HG03354 (cell line): Measurements from ENCODE around the gene PNMA8C.
"Not testable (repeated sequence)": the region's sequence is repeated elsewhere in the genome, so short reads cannot be mapped to it uniquely, and the experiment has no call there.

ENCODE experiments used
- ATAC-seq: cut with Tn5 transposase; IDR thresholded peaks from one replicate; pipeline ENCODE4 v1.9.1; 2021; ENCODE audit warnings: mild to moderate bottlenecking; ENCODE audit not compliant: unreplicated experiment, poor library complexity, severe bottlenecking

The PNMA8C gene

GRCh38 chr19:46413262-46414031 is 15.3 kb downstream of the PNMA8C start, which contains the start of gene CCDC8:
CCDC8 (minus strand) TSS chr19:46413564; CDS start chr19:46412810, 754 bp downstream.
- ATAC-seq, result no peak

DNA sequence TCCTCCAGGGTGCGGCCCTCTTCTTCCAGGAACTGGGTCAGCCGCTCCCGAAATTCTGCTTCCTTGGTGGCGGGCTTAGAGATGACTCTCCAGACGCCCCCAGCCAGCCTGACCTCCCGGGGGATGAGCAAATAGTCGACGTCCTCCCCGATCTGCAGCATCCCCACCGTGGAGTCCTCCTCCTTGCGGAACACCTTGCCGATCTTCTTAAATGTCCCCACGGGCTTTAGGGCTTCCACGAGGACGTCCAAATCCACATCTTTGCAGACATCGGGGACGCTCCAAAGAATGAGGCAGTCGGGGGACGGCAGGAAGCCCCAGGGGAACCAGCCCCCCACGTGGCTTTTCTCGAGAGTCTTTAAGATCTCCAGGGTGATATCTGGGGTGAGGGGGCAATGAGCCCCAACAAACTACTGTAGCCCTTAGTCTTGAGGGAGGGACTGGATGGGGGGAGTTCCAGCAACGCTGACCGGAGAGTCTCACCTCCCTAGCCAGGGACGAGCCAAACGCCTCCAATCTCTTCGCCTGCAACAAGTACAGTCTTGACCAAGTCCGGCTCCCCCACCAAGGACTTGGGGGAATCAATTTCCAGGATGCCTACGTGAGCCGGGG is 16.0 kb downstream of the PNMA8C start:
- no peak for ATAC-seq

DNA sequence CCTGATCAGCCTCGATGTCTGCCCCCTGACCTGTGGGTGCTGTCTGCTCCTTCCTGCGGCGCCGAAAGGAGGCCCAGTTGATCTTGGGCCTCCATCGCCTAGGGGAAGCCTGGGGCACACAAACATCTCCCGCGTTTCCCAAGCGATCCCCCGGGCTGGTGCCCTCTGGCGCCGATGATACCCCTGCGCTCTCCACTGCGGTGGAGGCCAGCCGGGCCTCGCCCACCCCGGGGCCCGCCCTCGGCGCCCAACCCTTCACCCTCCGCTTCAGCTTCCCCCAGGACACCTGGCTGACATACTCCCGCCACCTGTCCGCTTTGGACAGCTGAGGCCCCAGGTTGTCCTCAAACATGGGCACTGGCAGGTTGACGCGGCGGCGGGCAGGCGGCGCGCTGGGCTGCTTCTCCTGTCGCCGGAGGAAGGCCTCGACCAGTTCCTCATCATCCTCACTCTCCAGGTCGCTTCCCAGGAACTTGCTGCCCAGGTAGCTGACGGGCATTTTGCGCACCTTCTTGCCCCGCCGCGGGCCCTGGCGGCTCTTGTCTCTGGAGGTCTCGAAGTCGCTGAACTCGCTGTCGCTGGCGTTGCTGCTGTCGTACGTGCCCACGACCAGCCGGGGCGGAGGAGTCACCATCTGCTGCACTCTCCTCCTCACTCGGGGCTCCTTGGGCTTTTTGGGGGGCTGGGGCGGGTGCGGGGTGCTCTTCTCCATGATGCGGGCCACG is 16.6 kb downstream of the PNMA8C start:
- ATAC-seq, result no peak

DNA sequence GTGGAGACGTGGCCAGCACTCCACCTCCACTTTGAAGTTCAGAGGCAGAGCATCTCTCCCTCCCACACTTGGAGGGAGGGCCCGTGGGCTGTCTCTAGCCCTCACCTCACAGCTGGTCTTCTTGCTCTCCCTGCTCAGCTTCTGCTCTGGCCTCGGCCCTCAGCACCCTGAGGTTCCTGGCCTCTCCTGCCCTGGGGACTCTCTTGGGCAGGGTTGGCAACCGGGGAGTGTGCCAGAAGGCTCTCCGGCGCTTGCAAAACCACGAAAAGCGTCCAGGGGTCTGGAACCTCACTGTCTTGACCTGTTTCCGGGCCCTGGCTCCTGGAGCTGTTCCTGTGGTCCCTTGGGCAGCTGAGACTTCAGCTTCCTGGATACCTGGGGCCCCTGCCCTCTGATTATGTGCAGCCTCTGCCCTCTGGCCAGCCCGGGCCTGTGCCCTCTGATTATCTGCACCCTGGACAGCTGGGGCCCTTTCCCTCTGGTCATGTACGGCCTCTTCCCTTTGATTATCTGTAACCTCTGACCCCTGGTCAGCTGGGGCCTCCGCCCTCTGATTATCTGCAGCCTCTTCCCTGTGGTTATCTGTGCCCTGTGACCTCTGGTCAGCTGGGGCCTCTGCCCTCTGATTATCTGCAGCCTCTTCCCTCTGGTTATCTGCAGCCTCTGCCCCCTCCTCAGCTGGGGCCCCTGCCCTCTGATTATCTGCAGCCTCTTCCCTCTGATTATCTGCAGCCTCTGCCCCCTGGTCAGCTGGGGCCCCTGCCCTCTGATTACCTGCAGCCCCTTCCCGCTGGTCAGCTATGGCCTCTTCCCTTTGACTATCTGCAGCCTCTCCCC is 17.4 kb downstream of the PNMA8C start:
- no peak for ATAC-seq

GRCh38 chr19:46410205-46411087 is 18.3 kb downstream of the PNMA8C start:
- no peak for ATAC-seq

DNA sequence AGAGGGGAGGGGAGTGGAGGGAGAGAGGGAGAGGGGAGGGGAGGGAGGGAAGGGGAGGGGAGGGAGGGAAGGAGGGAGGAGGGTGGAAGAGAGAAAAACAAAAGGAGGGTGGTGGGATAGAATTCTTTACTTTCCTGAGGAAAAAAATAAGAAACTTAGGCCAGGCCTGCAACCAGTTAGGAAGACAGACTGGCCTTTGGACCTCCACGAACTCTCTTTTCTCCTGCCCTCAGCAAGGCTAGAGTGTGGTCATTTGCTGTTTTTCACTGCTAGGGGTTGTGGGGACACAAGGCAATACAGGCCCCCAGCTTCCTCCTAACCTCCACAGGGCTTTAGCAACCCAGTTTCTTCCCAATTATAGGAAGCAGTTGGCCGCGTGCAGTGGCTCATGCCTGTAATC is 19.5 kb downstream of the PNMA8C start:
- ATAC-seq, result no peak

- ATAC-seq, result no peak
Observed at GRCh38 chr19:46408664-46409039, 20.1 kb downstream of the PNMA8C start.

GRCh38 chr19:46407856-46408663 is 20.7 kb downstream of the PNMA8C start:
- no peak for ATAC-seq

DNA sequence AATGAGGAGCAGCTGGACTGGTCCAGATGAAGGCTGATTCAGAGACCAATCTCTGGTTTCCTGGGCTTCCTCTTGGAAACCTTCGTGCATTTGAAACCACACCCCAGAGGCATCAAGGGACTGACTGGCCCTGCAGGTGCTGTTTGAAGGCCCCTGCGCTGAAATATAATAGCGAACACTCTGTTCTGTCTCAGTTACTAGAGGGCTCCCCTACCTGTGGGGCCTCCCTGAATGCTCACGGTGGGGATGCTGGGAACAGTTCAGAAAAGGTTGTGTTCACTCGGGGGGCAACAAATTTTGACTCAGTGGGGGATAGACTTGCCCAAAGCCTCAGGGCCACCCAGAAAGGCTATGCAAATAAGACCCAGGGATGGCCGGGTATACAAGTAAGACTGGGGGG is 21.8 kb downstream of the PNMA8C start:
- no peak for ATAC-seq

- ATAC-seq, result no peak
Observed at GRCh38 chr19:46404753-46405468, 23.8 kb downstream of the PNMA8C start.

- no peak for ATAC-seq
Observed at GRCh38 chr19:46404055-46404752, 24.5 kb downstream of the PNMA8C start.

DNA sequence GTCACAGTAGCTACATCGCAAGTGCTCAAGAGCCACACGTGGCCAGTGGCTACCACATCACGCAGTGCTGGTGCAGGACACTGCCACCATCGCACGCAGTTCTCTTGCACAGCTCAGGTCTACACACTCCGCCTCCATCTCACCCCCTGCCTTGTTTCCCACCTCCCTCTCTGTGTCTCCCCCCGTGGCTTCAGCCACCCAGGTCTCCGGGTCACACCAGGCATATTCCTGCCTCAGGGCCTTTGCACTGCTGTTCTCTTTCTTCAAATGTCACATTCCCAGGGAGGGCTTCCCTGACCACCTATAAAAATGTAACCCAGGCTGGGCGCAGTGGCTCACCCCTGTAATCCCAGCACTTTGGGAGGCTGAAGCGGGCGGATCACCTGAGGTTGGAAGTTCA is 26.0 kb downstream of the PNMA8C start:
- ATAC-seq, result no peak

- ATAC-seq, result not testable (repeated sequence)
Observed at GRCh38 chr19:46397801-46398479, 30.8 kb downstream of the PNMA8C start.

DNA sequence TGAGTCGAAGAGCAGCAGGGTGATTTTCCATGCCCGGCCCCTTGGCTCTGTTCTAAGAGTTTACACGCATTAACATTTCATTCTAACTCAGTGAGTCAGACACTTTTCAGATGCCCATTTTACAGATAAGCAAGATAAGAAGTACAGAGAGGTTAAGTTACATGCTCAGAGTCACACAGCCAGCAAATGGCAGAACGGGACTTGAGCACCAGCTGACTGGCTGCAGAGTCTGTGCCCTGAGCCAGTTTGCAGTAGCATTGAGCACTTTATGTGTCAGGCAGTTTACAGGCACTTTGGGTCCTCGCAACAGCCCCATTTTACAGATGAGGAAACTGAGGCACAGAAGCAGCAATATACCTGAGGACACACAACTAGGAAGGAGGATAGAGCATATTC is 34.3 kb downstream of the PNMA8C start:
- ATAC-seq, result no peak

DNA sequence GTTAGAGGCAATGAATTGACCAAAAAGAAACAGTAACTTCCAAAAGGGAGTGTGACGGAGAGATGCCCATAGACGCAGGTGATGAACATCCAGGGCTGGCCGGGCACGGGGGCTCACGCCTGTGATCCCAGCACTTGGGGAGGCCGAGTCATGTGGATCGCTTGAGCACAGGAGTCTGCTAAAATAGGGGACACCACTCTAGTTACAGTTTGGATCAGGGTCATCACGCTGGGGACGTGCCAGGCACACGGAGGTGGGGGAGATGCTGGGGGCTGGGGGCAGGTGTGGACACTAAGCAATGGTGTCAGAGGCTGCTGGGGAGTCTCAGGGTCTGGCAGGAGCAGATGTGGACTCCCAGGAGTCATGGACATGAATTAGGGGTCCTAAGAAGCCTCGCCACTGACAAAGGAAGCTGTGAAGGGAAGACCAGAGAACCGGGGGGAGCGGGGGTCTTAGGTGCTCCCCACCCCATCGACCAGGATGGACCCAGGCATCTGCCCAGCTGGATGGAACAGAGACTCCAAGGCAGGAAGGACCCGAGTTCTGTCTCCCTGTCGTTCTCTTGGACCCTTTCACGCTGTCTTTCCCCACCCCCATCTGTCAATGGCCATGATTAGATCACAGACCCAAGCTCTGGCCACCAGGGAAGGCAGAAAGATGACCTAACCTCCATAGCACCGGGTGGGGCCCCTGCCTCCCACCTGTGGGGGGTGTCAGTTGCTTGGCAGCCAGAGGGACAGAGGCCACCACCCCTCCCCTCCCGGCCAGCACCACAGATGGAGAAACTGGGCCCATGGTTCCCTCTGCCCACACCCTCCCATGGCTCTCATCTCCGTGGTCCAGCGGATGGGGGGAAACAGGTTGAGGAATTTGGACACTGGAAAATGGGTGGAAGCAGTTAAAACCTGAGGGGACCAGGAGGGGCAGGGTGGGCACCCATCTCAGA is 35.0 kb downstream of the PNMA8C start:
- ATAC-seq, result no peak
